LHCN-M2 (cell line): ENCODE data around the gene DNASE2B. TPM values are rescaled to one million over a fixed set of nuclear protein-coding genes. Genes with fewer than 3 reads are reported as not detected.
A peak's percentile ranks its signal among the peaks of the same experiment; 100 is the strongest.

ENCODE experiments used
- DNase-seq: peaks from one replicate; pipeline ENCODE4 v3.0.0-alpha.2; 2012; ENCODE audit warnings: low read depth
- total RNA-seq: library from RNA; depleted of rRNA; stranded (reverse); fragments of >200 nt; gene quantifications from 2 replicates; pipeline ENCODE4 v1.2.3, GENCODE V29; 2014

The DNASE2B gene
- total RNA-seq, 1 experiment from 2014 or later: not detected

- DNase-seq: no peak
These were observed 24.7 kb upstream of the DNASE2B start for GRCh38 chr1:84373436-84374141.

GRCh38 chr1:84374991-84375696 is 23.1 kb upstream of the DNASE2B start:
- no peak for DNase-seq

GRCh38 chr1:84376000-84376910 is 22.0 kb upstream of the DNASE2B start:
- DNase-seq: no peak

- DNase-seq: peak; percentile 56
These were observed 20.7 kb upstream of the DNASE2B start for GRCh38 chr1:84377480-84378095.

- DNase-seq: peak; percentile 64
These were observed 19.0 kb upstream of the DNASE2B start for GRCh38 chr1:84379138-84379916.

- no peak for DNase-seq
These were observed 18.4 kb upstream of the DNASE2B start for GRCh38 chr1:84379917-84380180.

GRCh38 chr1:84382127-84382526 is 16.2 kb upstream of the DNASE2B start:
- DNase-seq: no peak

GRCh38 chr1:84385347-84385746 is 12.9 kb upstream of the DNASE2B start:
- no peak for DNase-seq

GRCh38 chr1:84386716-84387479 is 11.4 kb upstream of the DNASE2B start:
- peak; percentile 26 for DNase-seq

- DNase-seq: peak; percentile 29
These were observed 10.7 kb upstream of the DNASE2B start for GRCh38 chr1:84387480-84388163.

GRCh38 chr1:84390226-84390625 is 8.1 kb upstream of the DNASE2B start:
- DNase-seq: no peak

GRCh38 chr1:84401156-84401555 is 2.9 kb downstream of the DNASE2B start:
- no peak for DNase-seq

GRCh38 chr1:84402060-84402459 is 3.8 kb downstream of the DNASE2B start:
- DNase-seq: no peak

- DNase-seq: no peak
These were observed 4.2 kb downstream of the DNASE2B start for GRCh38 chr1:84402501-84402900.

- no peak for DNase-seq
These were observed 5.1 kb downstream of the DNASE2B start for GRCh38 chr1:84403347-84403746.

- peak; percentile 75 for DNase-seq
These were observed 8.1 kb downstream of the DNASE2B start for GRCh38 chr1:84406346-84406861.

GRCh38 chr1:84407524-84407923 is 9.2 kb downstream of the DNASE2B start:
- no peak for DNase-seq

GRCh38 chr1:84407958-84408422 is 9.7 kb downstream of the DNASE2B start:
- DNase-seq: no peak

- DNase-seq: no peak
These were observed 11.6 kb downstream of the DNASE2B start for GRCh38 chr1:84409888-84410287.
